HG02938 (cell line): ENCODE data around the gene TRIM65.
"Not testable (repeated sequence)": the region's sequence is repeated elsewhere in the genome, so short reads cannot be mapped to it uniquely, and the experiment has no call there.

Experiments
- ATAC-seq: cut with Tn5 transposase; IDR thresholded peaks from one replicate; pipeline ENCODE4 v1.9.1; 2021; ENCODE audit warnings: mild to moderate bottlenecking, moderate library complexity; ENCODE audit not compliant: unreplicated experiment

The TRIM65 gene

DNA sequence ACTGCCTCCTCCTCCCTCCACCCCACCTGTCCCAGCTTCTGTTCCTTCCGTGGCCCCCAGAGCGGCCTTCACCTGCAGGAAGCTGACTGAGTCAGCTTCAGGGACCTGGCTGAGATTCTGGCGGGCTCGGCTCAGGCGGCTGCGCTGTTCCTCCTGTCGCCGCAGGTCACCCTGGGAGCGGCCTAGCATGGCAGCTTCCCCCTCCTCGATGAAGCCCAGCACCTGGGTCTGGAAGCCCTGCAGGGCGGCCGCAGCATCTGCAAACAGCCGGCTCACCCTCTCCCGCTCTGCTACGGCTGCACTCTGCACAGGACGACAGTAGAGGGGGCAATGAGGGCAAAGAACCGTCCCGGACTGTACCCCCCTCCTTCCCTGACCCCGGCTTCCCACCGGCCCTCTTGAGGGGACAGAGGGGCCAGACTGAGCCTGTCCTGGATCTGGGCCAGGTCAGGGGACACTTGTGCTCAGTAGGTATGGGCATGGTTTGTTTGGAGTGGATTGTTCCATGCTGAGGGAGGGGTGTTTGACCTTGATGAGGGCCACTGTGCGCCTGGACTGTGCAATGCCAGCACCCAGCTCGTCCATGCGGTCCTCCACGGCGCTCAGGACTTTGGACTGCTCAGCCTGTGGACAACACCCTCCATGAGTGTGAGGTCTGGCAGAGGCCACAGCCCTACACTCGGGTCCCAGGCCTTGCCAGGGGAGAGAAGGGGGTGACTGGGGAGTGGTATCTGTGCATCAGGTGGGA lies 20.4 kb downstream of the TRIM65 start:
- ATAC-seq, result no peak

- ATAC-seq, result no peak
These were observed 20.9 kb downstream of the TRIM65 start for GRCh38 chr17:75875940-75876189.

DNA sequence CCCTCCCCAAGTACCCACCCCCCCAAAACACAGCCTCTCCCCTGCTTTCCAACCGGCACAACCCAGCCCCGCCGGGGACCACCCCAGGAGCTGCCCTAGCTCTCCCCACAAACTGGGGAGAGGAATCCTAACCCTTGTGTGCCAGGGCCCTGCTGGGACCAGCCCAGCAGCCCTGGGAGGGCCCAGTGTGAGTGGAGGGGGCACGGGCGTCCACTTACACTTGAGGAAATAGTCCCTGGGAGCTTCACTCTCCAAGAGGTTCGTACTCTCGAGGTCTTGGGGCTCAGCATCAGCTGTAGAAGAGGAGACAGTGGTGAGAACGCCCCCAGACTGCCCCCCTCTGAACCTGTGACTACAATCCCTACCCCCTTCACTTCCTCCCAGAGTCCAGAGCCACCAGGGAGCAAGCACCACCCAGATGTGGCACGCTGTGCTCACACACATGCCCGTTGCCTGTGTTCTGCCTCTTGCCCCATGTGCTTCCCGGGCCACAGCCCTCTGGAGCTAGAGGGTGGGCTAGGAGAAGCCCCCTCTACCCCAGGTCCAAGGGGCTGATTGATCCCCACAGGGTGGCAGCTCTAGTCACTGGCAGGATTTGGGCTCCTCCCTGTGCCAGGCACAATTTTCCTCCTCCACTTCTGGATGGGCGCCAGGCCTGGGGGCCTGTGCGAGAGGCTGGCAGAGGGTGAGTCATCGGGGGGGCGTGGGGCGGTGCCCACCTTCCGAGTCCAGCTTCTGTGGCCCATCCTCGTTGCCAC lies 21.4 kb downstream of the TRIM65 start:
- no peak for ATAC-seq

- ATAC-seq, result no peak
These were observed 22.2 kb downstream of the TRIM65 start for GRCh38 chr17:75874323-75875181.

DNA sequence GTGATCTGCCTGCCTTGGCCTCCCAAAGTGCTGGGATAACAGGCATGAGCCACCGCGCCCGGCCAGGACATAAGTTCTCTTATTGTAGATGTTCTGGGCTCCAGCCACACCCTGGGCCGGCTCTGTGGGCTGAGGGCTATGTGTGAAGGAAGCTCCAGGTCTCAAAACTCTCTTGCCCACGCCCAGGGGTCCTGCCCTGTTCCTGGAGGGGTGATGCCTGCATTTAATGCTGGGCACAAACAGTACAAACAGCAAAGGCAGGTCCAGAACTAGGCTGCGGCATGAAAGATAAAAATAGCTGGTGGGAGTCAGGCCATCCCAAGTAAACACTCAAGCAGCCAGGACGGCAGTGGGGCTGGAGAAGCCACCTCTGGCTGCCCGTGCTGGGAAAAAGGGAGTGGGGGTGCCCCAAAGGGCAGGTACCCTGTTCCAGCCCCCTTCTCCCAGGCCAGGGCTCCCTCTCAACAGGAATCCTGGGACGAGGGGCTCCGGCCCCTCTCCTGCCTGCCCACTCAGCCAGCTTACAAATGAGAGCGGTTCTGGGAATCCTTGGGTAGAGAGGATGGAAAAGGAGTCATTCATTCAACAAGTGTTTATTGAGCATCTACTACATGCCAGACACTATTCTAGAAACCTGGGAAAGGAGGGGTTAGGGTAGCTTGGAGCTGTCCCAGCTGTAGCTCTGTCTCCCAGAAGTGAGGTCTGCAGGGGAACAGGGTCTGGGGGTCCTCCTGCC lies 23.0 kb downstream of the TRIM65 start:
- ATAC-seq, result no peak

- no peak for ATAC-seq
These were observed 24.1 kb downstream of the TRIM65 start for GRCh38 chr17:75872434-75873351.

DNA sequence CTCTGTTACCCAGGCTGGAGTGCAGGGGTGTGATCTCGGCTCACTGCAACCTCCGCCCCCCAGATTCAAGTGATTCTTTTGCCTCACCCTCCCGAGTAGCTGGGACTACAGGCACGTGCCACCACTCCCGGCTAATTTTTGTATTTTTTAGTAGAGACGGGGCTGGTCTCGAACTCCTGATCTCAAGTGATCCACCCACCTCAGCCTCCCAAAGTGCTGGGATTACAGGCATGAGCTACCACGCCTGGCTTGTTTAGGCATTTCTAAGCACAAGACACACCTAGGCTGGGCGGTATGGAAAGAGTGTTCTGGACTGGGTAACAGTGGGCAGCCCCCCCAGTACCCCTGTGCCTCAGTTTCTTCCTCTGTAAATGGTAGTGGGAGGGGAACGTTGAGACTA lies 26.5 kb downstream of the TRIM65 start:
- not testable (repeated sequence) for ATAC-seq

DNA sequence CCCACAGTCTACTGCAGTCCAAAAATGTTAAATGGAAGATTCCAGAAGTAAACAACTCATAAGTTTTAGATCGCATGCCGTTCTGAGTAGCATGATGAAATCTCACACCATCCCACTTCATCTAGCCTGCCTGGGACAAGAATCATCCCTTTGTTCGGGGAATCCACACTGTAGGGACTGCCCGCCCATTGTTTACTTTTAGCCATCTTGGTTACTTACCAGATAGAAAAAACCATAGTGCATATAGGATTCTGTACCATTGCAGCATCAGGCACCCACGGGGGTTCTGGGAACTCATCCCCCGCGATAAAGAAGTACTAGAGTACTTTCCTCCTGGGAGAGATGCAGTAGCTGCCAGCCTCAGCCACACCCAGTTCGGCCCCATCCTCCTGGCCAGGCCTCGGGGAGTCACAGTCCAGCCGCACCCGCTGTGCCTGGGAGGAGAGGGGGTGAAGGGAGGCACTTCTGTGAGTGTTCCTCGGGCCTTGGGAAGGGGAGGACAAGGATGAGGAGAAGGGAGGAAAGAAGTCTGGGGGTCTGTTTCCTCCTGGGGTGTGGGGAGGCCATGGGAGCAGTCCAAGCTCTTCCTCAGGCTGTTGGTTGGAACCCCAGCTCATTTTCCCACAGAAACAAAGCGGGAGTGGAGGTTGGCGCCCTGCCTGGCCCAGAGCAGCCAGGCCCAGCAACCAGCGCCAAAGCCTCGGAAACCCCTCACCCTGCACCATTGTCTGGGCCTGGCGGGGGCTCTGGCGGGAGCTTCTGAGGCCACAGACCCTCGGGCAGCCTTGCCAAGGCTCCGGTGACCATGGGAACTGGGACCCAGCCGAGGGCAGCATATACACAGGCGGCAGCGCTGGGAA lies 27.2 kb downstream of the TRIM65 start:
- ATAC-seq, result no peak

GRCh38 chr17:75868730-75869281 lies 27.9 kb downstream of the TRIM65 start:
- ATAC-seq, result not testable (repeated sequence)

DNA sequence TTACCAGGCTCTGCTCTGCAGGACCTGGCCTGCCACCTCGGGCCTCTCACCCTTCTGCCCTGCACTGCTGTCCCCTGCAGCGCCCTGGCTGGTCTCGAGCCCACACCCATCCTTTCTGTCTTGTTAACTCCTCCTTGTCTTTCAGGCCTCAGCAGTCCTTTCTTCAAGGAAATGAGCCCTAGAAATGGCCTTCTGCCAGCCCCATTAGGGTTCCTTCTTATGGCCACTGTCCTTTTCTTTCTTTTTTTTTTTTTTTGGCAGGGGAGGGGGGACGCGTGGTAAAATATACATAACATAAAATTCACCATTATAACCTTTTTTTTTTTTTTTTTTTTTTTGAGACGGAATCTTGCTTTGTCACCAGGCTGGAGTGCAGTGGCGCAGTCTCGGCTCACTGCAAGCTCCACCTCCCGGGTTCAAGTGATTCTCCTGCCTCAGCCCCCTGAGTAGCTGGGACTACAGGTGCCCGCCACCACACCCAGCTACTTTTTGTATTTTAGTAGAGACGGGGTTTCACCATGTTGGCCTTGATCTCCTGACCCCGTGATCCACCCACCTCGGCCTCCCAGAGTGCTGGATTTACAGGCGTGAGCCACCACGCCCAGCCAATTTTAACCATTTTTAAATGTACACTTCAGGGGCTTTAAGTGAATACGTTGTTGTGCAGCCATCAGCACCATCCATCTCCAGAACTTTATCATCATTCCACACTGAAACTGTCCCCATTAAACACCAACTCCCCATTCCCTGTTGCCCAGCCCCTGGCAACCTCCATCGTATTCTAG lies 31.2 kb downstream of the TRIM65 start:
- not testable (repeated sequence) for ATAC-seq

DNA sequence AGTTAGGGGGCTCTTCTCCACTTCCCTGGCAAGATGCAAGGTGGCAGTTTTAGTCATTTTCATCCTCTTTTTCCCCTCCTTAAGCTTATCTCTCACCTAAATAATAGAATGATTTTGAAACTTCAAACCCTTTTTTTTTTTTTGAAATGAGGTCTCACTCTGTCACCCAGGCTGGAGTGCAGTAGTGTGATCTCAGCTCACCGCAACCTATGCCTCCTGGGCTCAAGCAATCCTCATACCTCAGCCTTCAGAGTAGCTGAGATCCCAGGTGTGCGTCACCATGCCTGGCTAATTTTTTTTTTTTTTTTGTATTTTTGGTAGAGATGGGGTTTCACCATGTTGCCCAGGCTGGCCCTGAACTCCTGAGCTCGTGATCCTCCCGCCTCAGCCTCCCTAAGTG lies 31.9 kb downstream of the TRIM65 start:
- ATAC-seq, result not testable (repeated sequence)

- ATAC-seq, result peak; percentile 84
These were observed 32.3 kb downstream of the TRIM65 start for GRCh38 chr17:75864448-75864871.

- no peak for ATAC-seq
These were observed 34.8 kb downstream of the TRIM65 start for GRCh38 chr17:75861927-75862317.

GRCh38 chr17:75859358-75859757 lies 37.4 kb downstream of the TRIM65 start:
- ATAC-seq, result not testable (repeated sequence)

DNA sequence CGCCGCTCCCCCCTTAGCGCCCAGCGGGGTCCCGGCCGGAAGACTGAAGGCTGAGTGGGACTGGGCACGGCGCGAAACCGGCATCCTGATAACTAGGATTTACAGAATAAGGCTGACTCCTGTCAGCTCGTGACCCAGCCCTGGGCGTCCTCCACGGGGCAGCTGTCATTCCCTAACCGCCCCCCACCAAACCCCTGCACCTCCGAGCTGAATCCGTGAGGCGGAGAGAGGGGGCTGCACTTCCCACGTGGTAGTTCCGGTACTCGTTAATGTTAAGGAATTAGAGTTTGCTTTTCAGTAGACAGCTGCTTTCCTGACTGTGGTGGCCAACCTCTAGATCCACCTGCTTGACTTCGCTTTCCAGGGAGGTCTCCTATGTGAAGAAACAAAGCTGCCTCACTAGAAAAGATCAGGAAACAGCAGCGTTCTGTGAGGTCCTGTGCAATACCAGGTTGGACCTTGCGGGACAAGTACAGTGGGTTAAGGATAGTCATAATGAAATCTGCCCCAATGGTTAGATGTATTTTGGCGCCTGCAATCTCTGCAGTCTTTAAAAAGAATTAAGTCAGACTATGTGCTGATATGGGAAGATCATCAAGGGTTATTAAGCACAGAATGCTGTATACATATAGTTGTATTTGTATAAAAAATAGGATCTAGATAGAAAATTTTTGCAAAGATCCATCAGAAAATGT lies 40.5 kb downstream of the TRIM65 start:
- no peak for ATAC-seq

- peak; percentile 78 for ATAC-seq
These were observed 41.3 kb downstream of the TRIM65 start, which contains the start of gene WBP2 for GRCh38 chr17:75855310-75856061. Gene WBP2 (minus strand): TSS chr17:75855335. CDS start chr17:75855297, 38 bp downstream.
